Tibial artery (tissue), 4 donors: Measurements from ENCODE around the gene CHGA.

Experiments
- DNase-seq, 2 donors: peaks; one replicate each; pipeline ENCODE4 v3.0.0-alpha.2; 2019
- H3K27ac ChIP-seq, 2 donors: fragments of 200-600 bp; sonication (generic) in 1 of 2; 1 replicate in 1 of 2; 2 replicates in 1 of 2; pipeline ENCODE4 v1.5.1; 2018 to 2019; ENCODE audit warnings: mild to moderate bottlenecking in 1 of 2
- H3K27me3 ChIP-seq, 2 donors: fragments of 200-600 bp; sonication (generic) in 1 of 2; one replicate each; pipeline versions ENCODE4 v1.5.1 to v1.6.0; 2016 to 2019
- H3K36me3 ChIP-seq, 3 donors: fragments of 200-600 bp; sonication (generic) in 2 of 3; one replicate each; pipeline ENCODE4 v1.5.1; 2016 to 2019; ENCODE audit warnings: mild to moderate bottlenecking in 2 of 3
- H3K4me1 ChIP-seq, 4 donors: fragments of 200-600 bp; sonication (generic) in 2 of 4; 1 replicate in 3 of 4; 2 replicates in 1 of 4; pipeline ENCODE4 v1.5.1; 2016 to 2019
- H3K4me3 ChIP-seq, 2 donors: fragments of 200-600 bp; sonication (generic) in 1 of 2; 1 replicate in 1 of 2; 2 replicates in 1 of 2; pipeline ENCODE4 v1.5.1; 2018 to 2019; ENCODE audit warnings: mild to moderate bottlenecking in 2 of 2
- H3K9me3 ChIP-seq, 3 donors: fragments of 200-600 bp; sonication (generic) in 1 of 3; one replicate each; pipeline ENCODE4 v1.5.1; 2016 to 2019
- intact Hi-C: fragments of 100-400 bp; cut with DNase I; formaldehyde crosslinking; loops from one replicate; pipeline ENCODE4 v1.15.0; 2023; ENCODE audit warnings: low total_unique reads
- TF ChIP-seq, protein P1 (sequence below), 2 experiments: fragments of 200-600 bp in 1 of 2; fragments of 450-650 bp in 1 of 2; IDR thresholded peaks; one replicate each; pipeline ENCODE4 v1.5.1; 2017 to 2019; ENCODE audit warnings: antibody characterized with exemption in 2 of 2, mild to moderate bottlenecking in 1 of 2, moderate library complexity in 1 of 2

CHGA gene

DNA sequence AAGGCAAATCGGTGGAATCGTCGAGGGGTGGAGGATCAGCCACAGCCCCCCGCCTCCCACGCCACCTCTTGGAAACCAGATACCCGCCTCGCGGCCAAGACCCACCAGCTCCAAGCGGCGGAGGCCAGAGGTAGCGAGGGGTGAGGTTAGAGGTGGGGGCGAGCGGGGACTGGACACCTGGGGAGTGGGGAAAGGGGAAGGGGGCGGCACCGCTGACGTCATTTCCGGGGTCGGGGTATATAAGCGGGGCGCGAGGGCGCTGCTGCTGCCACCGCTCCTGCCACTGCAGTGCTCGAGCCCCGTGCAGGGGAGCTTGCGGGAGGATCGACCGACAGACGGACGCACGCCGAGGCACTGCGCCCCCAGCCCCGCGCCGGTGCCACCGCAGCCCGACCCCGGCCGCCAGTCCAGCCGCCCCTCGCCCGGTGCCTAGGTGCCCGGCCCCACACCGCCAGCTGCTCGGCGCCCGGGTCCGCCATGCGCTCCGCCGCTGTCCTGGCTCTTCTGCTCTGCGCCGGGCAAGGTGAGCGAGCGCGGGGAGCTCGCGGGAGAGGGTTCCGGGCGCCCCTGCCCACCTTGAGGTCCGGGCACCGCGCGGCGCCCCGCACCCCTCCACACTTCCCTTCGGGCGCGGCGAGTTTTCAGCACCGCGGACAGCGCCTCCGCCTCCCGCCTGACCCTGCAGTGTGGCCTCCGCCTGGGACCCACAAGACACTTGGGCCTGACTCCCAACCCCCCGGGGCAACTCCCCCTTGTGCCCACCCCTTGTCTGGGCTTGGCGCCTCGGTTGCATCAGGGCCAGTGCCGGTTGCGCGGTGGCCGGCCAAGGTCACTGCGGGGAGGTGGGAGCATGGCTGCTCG is at the start of gene CHGA:
Gene CHGA (plus strand): TSS at position 268 of the 861 bp plus-strand sequence. CDS start 210 bp downstream, at position 478.
- peaks cover 0 to 23% of the 10 kb centered on the region in 2 donors for H3K27me3 ChIP-seq
- H3K4me3 ChIP-seq = no peak within 1 kb of the TSS
- no peaks in the 10 kb centered on the region for H3K9me3 ChIP-seq
- TF ChIP-seq, protein P1, sequence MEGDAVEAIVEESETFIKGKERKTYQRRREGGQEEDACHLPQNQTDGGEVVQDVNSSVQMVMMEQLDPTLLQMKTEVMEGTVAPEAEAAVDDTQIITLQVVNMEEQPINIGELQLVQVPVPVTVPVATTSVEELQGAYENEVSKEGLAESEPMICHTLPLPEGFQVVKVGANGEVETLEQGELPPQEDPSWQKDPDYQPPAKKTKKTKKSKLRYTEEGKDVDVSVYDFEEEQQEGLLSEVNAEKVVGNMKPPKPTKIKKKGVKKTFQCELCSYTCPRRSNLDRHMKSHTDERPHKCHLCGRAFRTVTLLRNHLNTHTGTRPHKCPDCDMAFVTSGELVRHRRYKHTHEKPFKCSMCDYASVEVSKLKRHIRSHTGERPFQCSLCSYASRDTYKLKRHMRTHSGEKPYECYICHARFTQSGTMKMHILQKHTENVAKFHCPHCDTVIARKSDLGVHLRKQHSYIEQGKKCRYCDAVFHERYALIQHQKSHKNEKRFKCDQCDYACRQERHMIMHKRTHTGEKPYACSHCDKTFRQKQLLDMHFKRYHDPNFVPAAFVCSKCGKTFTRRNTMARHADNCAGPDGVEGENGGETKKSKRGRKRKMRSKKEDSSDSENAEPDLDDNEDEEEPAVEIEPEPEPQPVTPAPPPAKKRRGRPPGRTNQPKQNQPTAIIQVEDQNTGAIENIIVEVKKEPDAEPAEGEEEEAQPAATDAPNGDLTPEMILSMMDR (IDR thresholded peaks at IDR 0.05) = no peak
- no peak for DNase-seq
- no peak within 1 kb of the TSS for H3K27ac ChIP-seq
- H3K36me3 ChIP-seq = no peaks in the 10 kb centered on the region
- peaks cover 0 to 7% (median 0%) of the 10 kb centered on the region in 4 donors for H3K4me1 ChIP-seq
- intact Hi-C loops = no loop called here

DNA sequence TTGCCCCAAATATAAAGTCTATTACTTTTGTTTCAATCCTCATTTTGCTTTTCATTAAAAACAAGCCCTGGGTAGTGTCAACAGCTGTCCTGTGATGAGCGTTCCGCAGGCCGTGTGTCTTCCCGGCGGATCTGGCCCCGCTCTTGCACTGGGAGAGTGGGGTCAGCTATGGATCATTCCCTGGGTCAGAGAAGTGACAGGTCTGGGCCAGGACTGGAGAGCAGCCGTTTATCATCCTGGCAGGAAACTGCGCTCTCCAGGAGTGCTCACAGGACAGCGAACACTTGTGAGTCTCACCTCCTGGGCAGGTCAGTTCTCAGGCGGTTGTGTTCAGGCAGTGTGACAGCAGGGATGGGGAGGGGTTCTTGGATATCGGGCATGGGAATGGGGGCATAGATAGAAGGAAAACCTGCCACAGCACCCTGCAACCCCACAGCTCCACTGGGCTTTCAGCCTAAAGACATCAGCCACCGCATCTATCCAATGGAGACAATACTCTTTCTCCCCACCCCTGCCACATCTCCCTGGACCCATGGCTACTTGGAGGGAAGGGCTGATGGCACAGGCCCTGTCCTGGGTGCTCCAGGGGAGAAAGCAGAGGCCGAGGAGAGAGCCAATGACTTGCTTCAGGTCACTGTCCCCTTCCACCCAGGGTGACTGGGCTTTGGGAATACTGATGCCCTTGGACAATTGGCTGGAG is 47.8 kb upstream of the CHGA start:
- Histone ChIP-seq H3K4me1 (no peaks in the 10 kb centered on the region), H3K27ac (no peak overlapping the region), H3K36me3 (no peaks in the 10 kb centered on the region), H3K27me3 (peaks cover 0 to 4% of the 10 kb centered on the region in 2 donors), H3K4me3 (no peak overlapping the region), H3K9me3 (no peaks in the 10 kb centered on the region)
- intact Hi-C loops = no loop called here
- no peak for DNase-seq
- TF ChIP-seq, protein P1 (IDR thresholded peaks at IDR 0.05) = no peak

- Histone ChIP-seq H3K9me3 (no peaks in the 10 kb centered on the region), H3K27me3 (peaks cover 0 to 15% of the 10 kb centered on the region in 2 donors), H3K27ac (no peak overlapping the region), H3K36me3 (no peaks in the 10 kb centered on the region), H3K4me3 (no peak overlapping the region), H3K4me1 (no peaks in the 10 kb centered on the region)
- intact Hi-C loops = no loop called here
- TF ChIP-seq, protein P1 (IDR thresholded peaks at IDR 0.05) = no peak
- no peak for DNase-seq
Observed at GRCh38 chr14:92877757-92878431, 45.1 kb upstream of the CHGA start.

DNA sequence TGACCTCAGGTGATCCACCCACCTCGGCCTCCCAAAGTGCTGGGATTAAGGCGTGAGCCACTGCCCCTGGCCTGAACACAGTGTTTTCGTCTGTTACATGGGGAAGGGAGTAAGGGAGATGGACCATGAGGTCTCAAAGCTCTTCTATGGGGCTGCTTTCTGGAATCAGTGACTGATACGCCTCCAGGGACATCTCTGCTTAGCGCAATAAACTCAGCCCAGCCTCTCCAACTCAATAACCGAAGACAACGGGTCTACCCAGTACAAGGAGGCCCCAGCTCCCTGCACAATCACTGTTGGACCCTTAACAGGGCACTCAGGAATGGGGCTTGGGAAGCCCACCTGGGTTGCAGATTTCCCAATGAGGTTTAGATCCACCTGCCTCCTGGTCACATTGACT is 42.6 kb upstream of the CHGA start:
- DNase-seq = no peak
- no peak overlapping the region for H3K27ac ChIP-seq
- H3K27me3 ChIP-seq = peaks cover 0 to 12% of the 10 kb centered on the region in 2 donors
- H3K9me3 ChIP-seq = no peaks in the 10 kb centered on the region
- intact Hi-C loops = no loop called here
- TF ChIP-seq, protein P1 (IDR thresholded peaks at IDR 0.05) = no peak
- no peak overlapping the region for H3K4me3 ChIP-seq
- H3K36me3 ChIP-seq = no peaks in the 10 kb centered on the region
- no peaks in the 10 kb centered on the region for H3K4me1 ChIP-seq

GRCh38 chr14:92880851-92881250 is 42.1 kb upstream of the CHGA start:
- no peak for DNase-seq
- H3K4me3 ChIP-seq = no peak overlapping the region
- H3K4me1 ChIP-seq = no peaks in the 10 kb centered on the region
- no peaks in the 10 kb centered on the region for H3K9me3 ChIP-seq
- intact Hi-C loops = no loop called here
- H3K27me3 ChIP-seq = peaks cover 0 to 12% of the 10 kb centered on the region in 2 donors
- TF ChIP-seq, protein P1 (IDR thresholded peaks at IDR 0.05) = no peak
- H3K27ac ChIP-seq = no peak overlapping the region
- no peaks in the 10 kb centered on the region for H3K36me3 ChIP-seq
